AG10803 (cell line): ENCODE results near the gene LRP1B.

Experiments
- DNase-seq: peaks from one replicate; pipeline ENCODE4 v3.0.0; 2010; ENCODE audit warnings: low read depth
- H3K4me3 ChIP-seq: 2 replicates; pipeline ENCODE4 v1.5.1; 2011; ENCODE audit warnings: mild to moderate bottlenecking, low read length, control low read depth
- CTCF ChIP-seq: conservative IDR thresholded peaks from 2 replicates; pipeline ENCODE4 v1.5.1; 2011; ENCODE audit warnings: mild to moderate bottlenecking, low read length, control low read depth, inconsistent platforms

The LRP1B gene

GRCh38 chr2:140695155-140695554 is 1435.7 kb downstream of the LRP1B start:
- no peak overlapping the region for H3K4me3 ChIP-seq
- TF ChIP-seq CTCF: 0 out of 2 replicates have a peak, but pooled peaks have one; percentile 11
- peak; percentile 60 for DNase-seq

DNA sequence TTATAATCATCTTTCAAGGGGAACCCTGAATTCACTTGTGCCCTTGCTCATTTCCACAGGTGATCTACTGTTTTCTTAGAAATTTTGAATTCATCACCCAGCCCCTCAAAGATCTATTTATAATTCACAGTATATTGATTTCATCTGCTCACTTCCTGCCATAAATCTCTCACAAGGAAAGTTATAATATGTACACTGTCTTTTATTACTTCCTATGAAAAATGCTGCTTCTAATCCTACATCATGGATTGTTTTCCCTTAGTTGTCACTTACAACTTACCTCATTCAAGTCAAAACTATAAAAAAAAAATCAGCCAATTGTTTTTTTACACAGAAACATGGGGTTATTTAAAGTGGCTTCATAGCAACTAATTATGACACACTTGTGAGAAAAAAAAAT is 1443.0 kb downstream of the LRP1B start:
- TF ChIP-seq CTCF: no peak
- H3K4me3 ChIP-seq: no peak overlapping the region
- DNase-seq: no peak

DNA sequence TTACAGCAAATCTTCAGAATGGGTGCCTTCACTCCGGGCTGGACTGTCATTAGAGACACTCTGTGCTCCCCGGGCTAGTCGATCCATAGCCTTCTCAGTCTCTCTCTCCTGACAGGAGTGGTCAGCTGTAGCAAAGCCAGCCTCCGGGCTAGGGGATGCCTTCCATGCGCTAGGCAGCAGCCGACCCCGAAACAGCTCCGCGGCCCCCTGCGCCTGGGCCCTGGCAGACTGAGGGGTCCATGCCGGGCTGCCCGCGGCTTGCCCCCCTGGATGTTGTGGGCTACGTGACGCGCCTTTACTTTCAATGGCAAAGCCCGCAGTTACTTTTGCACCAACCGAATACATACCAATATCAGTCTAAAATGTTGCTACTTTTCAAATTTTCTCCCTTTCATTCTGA is 1447.2 kb downstream of the LRP1B start:
- no peak for DNase-seq
- H3K4me3 ChIP-seq: no peak overlapping the region
- no peak for TF ChIP-seq CTCF

DNA sequence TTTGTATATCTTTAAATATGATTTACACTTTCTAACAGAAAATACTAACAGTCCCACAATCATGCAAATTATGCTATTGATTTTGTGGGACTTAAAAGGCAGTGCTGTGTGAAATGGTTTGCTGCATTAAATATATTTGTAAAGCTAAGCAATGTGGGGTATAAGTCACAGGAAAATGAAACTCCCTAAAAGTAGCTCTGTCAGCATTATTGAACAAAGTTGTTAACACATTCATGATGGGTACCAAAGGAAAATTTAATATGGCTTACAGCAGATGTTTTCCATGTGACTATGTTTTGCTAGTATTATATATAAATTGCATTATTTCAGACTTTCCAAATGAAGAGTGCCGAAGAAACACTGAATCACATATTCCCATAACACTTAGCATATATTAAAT is 1450.0 kb downstream of the LRP1B start:
- no peak for DNase-seq
- TF ChIP-seq CTCF: no peak
- no peak overlapping the region for H3K4me3 ChIP-seq

GRCh38 chr2:140679752-140680151 is 1451.1 kb downstream of the LRP1B start:
- TF ChIP-seq CTCF: no peak
- H3K4me3 ChIP-seq: no peak overlapping the region
- DNase-seq: no peak

DNA sequence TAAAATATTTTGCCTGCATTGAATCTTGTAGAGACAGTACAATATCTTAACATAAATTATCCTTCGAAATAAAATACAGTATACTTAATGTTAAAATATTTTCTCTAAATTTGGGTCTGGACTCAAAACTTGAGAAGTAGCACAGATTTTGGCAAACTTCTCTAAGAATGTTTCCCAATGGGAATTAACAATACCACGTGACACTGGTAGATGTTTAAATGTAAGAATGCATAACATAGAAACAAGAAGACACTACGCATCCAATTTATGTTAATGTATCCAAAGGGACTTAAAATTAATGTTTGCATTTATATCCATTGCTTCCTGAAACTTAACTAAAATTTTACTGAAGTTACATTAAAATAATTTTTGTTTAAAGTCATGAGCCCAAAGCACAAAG is 1460.9 kb downstream of the LRP1B start:
- TF ChIP-seq CTCF: no peak
- H3K4me3 ChIP-seq: no peak overlapping the region
- no peak for DNase-seq

DNA sequence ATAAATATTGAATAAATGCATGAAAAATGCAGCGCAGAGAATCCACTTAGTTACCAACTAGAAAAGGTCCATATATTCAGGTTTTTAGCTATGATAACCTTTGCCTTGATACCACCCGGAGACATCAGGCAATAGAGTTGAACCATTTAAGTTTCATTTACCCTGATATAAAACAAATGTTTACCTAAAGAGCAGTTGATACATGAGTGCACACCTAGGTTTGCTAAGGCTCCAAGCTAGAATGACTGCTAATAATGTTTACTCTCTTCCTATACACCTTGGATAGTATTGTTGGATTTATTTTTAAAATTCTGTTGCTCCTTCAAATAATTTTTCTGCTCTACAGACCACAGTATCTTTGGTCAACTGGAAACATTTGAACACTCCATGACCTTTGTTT is 1463.6 kb downstream of the LRP1B start:
- DNase-seq: no peak
- no peak for TF ChIP-seq CTCF
- no peak overlapping the region for H3K4me3 ChIP-seq
